Naive thymus-derived CD4-positive, alpha-beta T cell (primary cell): Measurements from ENCODE around the gene DIS3L2. TPM values are rescaled to one million over a fixed set of nuclear protein-coding genes. Genes with fewer than 3 reads are reported as not detected.
"Not testable (repeated sequence)": the region's sequence is repeated elsewhere in the genome, so short reads cannot be mapped to it uniquely, and the experiment has no call there.

Experiments
- ATAC-seq: fragments of 150-1000 bp; cut with Tn5 transposase; 2 replicates; pipeline ENCODE4 v1.10.0; 2021; ENCODE audit warnings: mild to moderate bottlenecking, moderate library complexity
- CTCF ChIA-PET: fragments of 350-600 bp; sonication (Branson Sonifier 250); formaldehyde crosslinking; loops from one replicate; lab custom pipeline; 2021; ENCODE audit warnings: antibody characterized with exemption; lab: Charles Lee
- POLR2A ChIA-PET: fragments of 350-600 bp; sonication (Branson Sonifier 250); formaldehyde crosslinking; loops from one replicate; lab custom pipeline; 2021; ENCODE audit warnings: antibody characterized with exemption, inconsistent platforms; lab: Charles Lee
- DNase-seq, 9 donors: peaks; one replicate each; pipeline versions ENCODE4 v3.0.0 to v3.0.0-alpha.2; 2020 to 2022; ENCODE audit warnings: mixed read lengths in 1 of 9
- H3K27ac ChIP-seq: one replicate; pipeline ENCODE4 v1.7.0; 2013; ENCODE audit warnings: mild to moderate bottlenecking, low read depth, low read length, moderate library complexity
- H3K27me3 ChIP-seq, 2 donors: one replicate each; pipeline ENCODE4 v1.7.0; 2013; ENCODE audit warnings: low read length in 2 of 2, mild to moderate bottlenecking in 2 of 2, moderate library complexity in 2 of 2; ENCODE audit not compliant: control insufficient read depth in 2 of 2, insufficient read depth in 2 of 2
- H3K36me3 ChIP-seq, 3 experiments: 1 replicate in 2 of 3; 2 replicates in 1 of 3; pipeline ENCODE4 v1.7.0; 2013; ENCODE audit warnings: low read length in 3 of 3, mild to moderate bottlenecking in 3 of 3, moderate library complexity in 1 of 3; ENCODE audit not compliant: insufficient read depth in 3 of 3, control insufficient read depth in 2 of 3
- H3K4me1 ChIP-seq, 2 donors: one replicate each; pipeline ENCODE4 v1.7.0; 2013; ENCODE audit warnings: low read length in 2 of 2, mild to moderate bottlenecking in 2 of 2, moderate library complexity in 1 of 2; ENCODE audit not compliant: control insufficient read depth in 2 of 2, insufficient read depth in 2 of 2
- H3K4me3 ChIP-seq: 2 replicates; pipeline ENCODE4 v1.7.0; 2013; ENCODE audit warnings: mild to moderate bottlenecking, low read length
- H3K9me3 ChIP-seq, 3 experiments: 1 replicate in 2 of 3; 2 replicates in 1 of 3; pipeline ENCODE4 v1.7.0; 2013; ENCODE audit warnings: low read length in 3 of 3; ENCODE audit not compliant: control insufficient read depth in 2 of 3
- H3K27ac Mint-ChIP-seq, 9 donors: one replicate each; pipeline ENCODE4 v1.8.0; 2020 to 2022; ENCODE audit warnings: mixed read lengths in 9 of 9, mild to moderate bottlenecking in 8 of 9, moderate library complexity in 5 of 9, inconsistent platforms in 2 of 9
- H3K27me3 Mint-ChIP-seq, 5 donors: one replicate each; pipeline ENCODE4 v1.8.0; 2021 to 2022; ENCODE audit warnings: mixed read lengths in 5 of 5, mild to moderate bottlenecking in 1 of 5
- H3K36me3 Mint-ChIP-seq, 5 donors: one replicate each; pipeline ENCODE4 v1.8.0; 2020 to 2022; ENCODE audit warnings: mixed read lengths in 5 of 5, mild to moderate bottlenecking in 3 of 5, inconsistent platforms in 1 of 5
- H3K4me1 Mint-ChIP-seq, 7 donors: one replicate each; pipeline ENCODE4 v1.8.0; 2020 to 2022; ENCODE audit warnings: mixed read lengths in 7 of 7, mild to moderate bottlenecking in 3 of 7, inconsistent platforms in 1 of 7
- H3K4me3 Mint-ChIP-seq, 10 donors: one replicate each; pipeline ENCODE4 v1.8.0; 2020 to 2022; ENCODE audit warnings: mild to moderate bottlenecking in 10 of 10, mixed read lengths in 10 of 10, moderate library complexity in 6 of 10, inconsistent platforms in 2 of 10
- H3K9me3 Mint-ChIP-seq, 11 donors: one replicate each; pipeline ENCODE4 v1.8.0; 2020 to 2022; ENCODE audit warnings: mixed read lengths in 11 of 11, mild to moderate bottlenecking in 4 of 11, inconsistent platforms in 1 of 11, moderate library complexity in 1 of 11
- intact Hi-C, 2 donors: fragments of 100-400 bp; cut with micrococcal nuclease; formaldehyde crosslinking; loops; one replicate each; pipeline ENCODE4 v1.15.1; 2023
- polyA plus RNA-seq, 2 donors: library from polyadenylated mRNA; unstranded; fragments of 300-500 nt; fragmentation: Illumina TruSeq; gene quantifications; one replicate each; pipeline ENCODE4 v1.2.3, GENCODE V29; 2021
- total RNA-seq, 6 experiments: library from RNA in 5 of 6; stranded (reverse) in 5 of 6; gene quantifications; 1 replicate in 5 of 6; 2 replicates in 1 of 6; pipeline ENCODE4 v1.2.3 and lab custom pipeline; 2021 to 2026

The DIS3L2 gene
- total and polyA plus RNA-seq, 7 experiments from 2014 or later: 17.9 to 78.4 (median 59.7) TPM

- no peak overlapping the region for H3K4me3 ChIP-seq
- intact Hi-C loops: no loop called here
- POLR2A ChIA-PET: no interaction called here
- H3K36me3 ChIP-seq: peaks cover 6 to 39% (median 10%) of the 10 kb centered on the region in 3 experiments
- Mint-ChIP-seq H3K36me3 (peaks cover 21 to 91% (median 69%) of the 10 kb centered on the region in 5 donors), H3K9me3 (peaks cover 0 to 26% (median 5%) of the 10 kb centered on the region in 11 donors), H3K27me3 (peaks cover 0 to 8% (median 0%) of the 10 kb centered on the region in 5 donors), H3K4me1 (peaks cover 0 to 25% (median 8%) of the 10 kb centered on the region in 7 donors), H3K27ac (peak overlapping the region in 1 of 9 donors; percentile 56), H3K4me3 (no peak overlapping the region)
- CTCF ChIA-PET: no interaction called here
- ATAC-seq (no peak), DNase-seq (no peak)
- H3K4me1 ChIP-seq: no peaks in the 10 kb centered on the region
- no peaks in the 10 kb centered on the region for H3K27me3 ChIP-seq
- H3K9me3 ChIP-seq: no peaks in the 10 kb centered on the region
- no peak overlapping the region for H3K27ac ChIP-seq
Measured at GRCh38 chr2:232028631-232029030, 67.1 kb downstream of the DIS3L2 start.

GRCh38 chr2:232029346-232029745 lies 67.8 kb downstream of the DIS3L2 start:
- CTCF ChIA-PET: no interaction called here

GRCh38 chr2:232030229-232030628 lies 68.7 kb downstream of the DIS3L2 start:
- Mint-ChIP-seq H3K36me3 (peaks cover 29 to 94% (median 80%) of the 10 kb centered on the region in 5 donors), H3K4me1 (peaks cover 0 to 25% (median 12%) of the 10 kb centered on the region in 7 donors), H3K9me3 (peaks cover 0 to 41% (median 13%) of the 10 kb centered on the region in 11 donors)

More at GRCh38 chr2:232029346-232029745, 67.8 kb downstream of the DIS3L2 start:
- Mint-ChIP-seq H3K27me3 (peaks cover 0 to 8% (median 0%) of the 10 kb centered on the region in 5 donors), H3K4me1 (peaks cover 0 to 25% (median 11%) of the 10 kb centered on the region in 7 donors), H3K36me3 (peaks cover 24 to 91% (median 76%) of the 10 kb centered on the region in 5 donors), H3K9me3 (peaks cover 0 to 33% (median 9%) of the 10 kb centered on the region in 11 donors), H3K27ac (peak overlapping the region in 1 of 9 donors; percentile 39), H3K4me3 (no peak overlapping the region)
- H3K9me3 ChIP-seq: no peaks in the 10 kb centered on the region
- H3K4me1 ChIP-seq: no peaks in the 10 kb centered on the region
- no peaks in the 10 kb centered on the region for H3K27me3 ChIP-seq
- no peak for ATAC-seq
- peaks cover 3 to 34% (median 6%) of the 10 kb centered on the region in 3 experiments for H3K36me3 ChIP-seq
- no peak overlapping the region for H3K27ac ChIP-seq
- no peak for DNase-seq
- intact Hi-C loops: no loop called here
- POLR2A ChIA-PET: no interaction called here
- H3K4me3 ChIP-seq: no peak overlapping the region

GRCh38 chr2:232035292-232035691 lies 73.8 kb downstream of the DIS3L2 start:
- DNase-seq, H3K4me3 Mint-ChIP-seq, ATAC-seq, intact Hi-C loops, H3K27ac Mint-ChIP-seq, H3K4me3 ChIP-seq, H3K36me3 ChIP-seq, H3K9me3 ChIP-seq, H3K27me3 Mint-ChIP-seq, H3K4me1 ChIP-seq, H3K27ac ChIP-seq, CTCF ChIA-PET, H3K27me3 ChIP-seq, POLR2A ChIA-PET: not testable (repeated sequence)
- H3K9me3 Mint-ChIP-seq: peaks cover 0 to 54% (median 21%) of the 10 kb centered on the region in 11 donors
- H3K36me3 Mint-ChIP-seq: peaks cover 39 to 95% (median 85%) of the 10 kb centered on the region in 5 donors
- H3K4me1 Mint-ChIP-seq: peaks cover 9 to 39% (median 21%) of the 10 kb centered on the region in 7 donors

More at GRCh38 chr2:232030229-232030628, 68.7 kb downstream of the DIS3L2 start:
- Mint-ChIP-seq H3K27ac (no peak overlapping the region), H3K4me3 (no peak overlapping the region), H3K27me3 (peaks cover 0 to 8% (median 0%) of the 10 kb centered on the region in 5 donors)
- H3K27ac ChIP-seq: no peak overlapping the region
- no peaks in the 10 kb centered on the region for H3K27me3 ChIP-seq
- intact Hi-C loops: no loop called here
- no peaks in the 10 kb centered on the region for H3K4me1 ChIP-seq
- ATAC-seq: no peak
- H3K9me3 ChIP-seq: no peaks in the 10 kb centered on the region
- no peak for DNase-seq
- H3K36me3 ChIP-seq: peaks cover 0 to 28% (median 6%) of the 10 kb centered on the region in 3 experiments
- no peak overlapping the region for H3K4me3 ChIP-seq
- CTCF ChIA-PET: no interaction called here
- POLR2A ChIA-PET: no interaction called here

- H3K9me3 ChIP-seq, ATAC-seq, intact Hi-C loops, H3K4me3 Mint-ChIP-seq, H3K4me1 ChIP-seq, H3K27ac ChIP-seq, H3K4me3 ChIP-seq, CTCF ChIA-PET, H3K27me3 Mint-ChIP-seq, H3K36me3 ChIP-seq, DNase-seq, H3K27me3 ChIP-seq, POLR2A ChIA-PET, H3K27ac Mint-ChIP-seq: not testable (repeated sequence)
- H3K9me3 Mint-ChIP-seq: peaks cover 0 to 44% (median 21%) of the 10 kb centered on the region in 11 donors
- peaks cover 9 to 43% (median 30%) of the 10 kb centered on the region in 7 donors for H3K4me1 Mint-ChIP-seq
- H3K36me3 Mint-ChIP-seq: peaks cover 37 to 92% (median 79%) of the 10 kb centered on the region in 5 donors
Measured at GRCh38 chr2:232036876-232037275, 75.4 kb downstream of the DIS3L2 start.

- peaks cover 0 to 4% of the 10 kb centered on the region in 2 donors for H3K4me1 ChIP-seq
- ChIA-PET POLR2A (interaction anchor here (0.9 kb wide), 1 partner anchor 61 kb away, joined by 4 read pairs; no protein-coding TSS in a partner anchor), CTCF (interaction anchor here (1.0 kb wide), 1 partner anchor 18 kb away, joined by 3 read pairs; no protein-coding TSS in a partner anchor)
- Mint-ChIP-seq H3K27ac (peak overlapping the region in 1 of 9 donors; percentile 75), H3K4me3 (peak overlapping the region in 3 of 10 donors; percentile 3 to 25 (median 6)), H3K27me3 (no peaks in the 10 kb centered on the region), H3K4me1 (peaks cover 7 to 41% (median 32%) of the 10 kb centered on the region in 7 donors), H3K9me3 (peaks cover 0 to 32% (median 19%) of the 10 kb centered on the region in 11 donors), H3K36me3 (peaks cover 31 to 91% (median 70%) of the 10 kb centered on the region in 5 donors)
- DNase-seq (peak in 1 of 9 donors; percentile 1), ATAC-seq (no peak)
- H3K9me3 ChIP-seq: no peaks in the 10 kb centered on the region
- peaks cover 0 to 6% (median 0%) of the 10 kb centered on the region in 3 experiments for H3K36me3 ChIP-seq
- intact Hi-C loops: no loop called here
- H3K27ac ChIP-seq: no peak overlapping the region
- H3K4me3 ChIP-seq: no peak overlapping the region
- H3K27me3 ChIP-seq: no peaks in the 10 kb centered on the region
Measured at GRCh38 chr2:232038251-232038880, 76.9 kb downstream of the DIS3L2 start.
